ENCODE data around the gene OR8H2.
"Not testable (repeated sequence)": the region's sequence is repeated elsewhere in the genome, so short reads cannot be mapped to it uniquely, and the experiment has no call there.

Gene OR8H2, protein sequence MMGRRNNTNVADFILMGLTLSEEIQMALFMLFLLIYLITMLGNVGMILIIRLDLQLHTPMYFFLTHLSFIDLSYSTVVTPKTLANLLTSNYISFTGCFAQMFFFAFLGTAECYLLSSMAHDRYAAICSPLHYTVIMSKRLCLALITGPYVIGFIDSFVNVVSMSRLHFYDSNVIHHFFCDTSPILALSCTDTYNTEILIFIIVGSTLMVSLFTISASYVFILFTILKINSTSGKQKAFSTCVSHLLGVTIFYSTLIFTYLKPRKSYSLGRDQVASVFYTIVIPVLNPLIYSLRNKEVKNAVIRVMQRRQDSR

DNA sequence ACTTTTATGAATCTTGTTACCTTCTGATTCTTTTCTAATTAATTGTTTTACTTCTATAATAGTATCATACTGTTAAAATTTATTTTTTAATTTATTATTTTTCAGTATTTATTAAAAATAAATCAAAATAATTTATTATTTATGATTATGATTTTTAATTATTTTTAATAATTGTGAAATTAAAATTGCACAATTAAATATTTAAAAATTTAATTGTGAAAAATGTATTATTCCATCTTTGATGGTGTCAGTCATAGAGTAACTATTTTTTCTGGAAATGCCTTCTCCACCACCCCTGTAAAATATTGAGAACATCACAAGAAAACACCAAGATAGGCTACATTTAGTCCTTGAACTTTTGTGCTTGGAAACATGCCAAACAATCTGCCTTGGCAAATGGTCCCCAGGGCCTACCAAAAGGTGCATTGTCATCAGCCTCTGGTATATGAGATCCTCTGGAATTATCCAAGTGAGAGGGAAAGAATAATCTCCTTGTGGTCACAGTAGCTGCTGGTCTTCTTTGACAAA lies at the start of gene OR8H2:
Gene OR8H2, plus strand, starts transcription at position 478 of the 528 bp plus-strand sequence. CDS start 1,356 bp downstream, outside the sequence.
- H3K27ac Mint-ChIP-seq, result no peak within 1 kb of the TSS
- H3K4me1 Mint-ChIP-seq, result no peaks in the 10 kb centered on the region
- H3K27me3 Mint-ChIP-seq, result no peaks in the 10 kb centered on the region
- DNase-seq, result no peak
- H3K4me3 Mint-ChIP-seq, result no peak within 1 kb of the TSS
- CTCF ChIA-PET, result no interaction called here
- H3K9me3 Mint-ChIP-seq, result peaks cover 14% of the 10 kb centered on the region
- no peaks in the 10 kb centered on the region for H3K36me3 Mint-ChIP-seq

DNA sequence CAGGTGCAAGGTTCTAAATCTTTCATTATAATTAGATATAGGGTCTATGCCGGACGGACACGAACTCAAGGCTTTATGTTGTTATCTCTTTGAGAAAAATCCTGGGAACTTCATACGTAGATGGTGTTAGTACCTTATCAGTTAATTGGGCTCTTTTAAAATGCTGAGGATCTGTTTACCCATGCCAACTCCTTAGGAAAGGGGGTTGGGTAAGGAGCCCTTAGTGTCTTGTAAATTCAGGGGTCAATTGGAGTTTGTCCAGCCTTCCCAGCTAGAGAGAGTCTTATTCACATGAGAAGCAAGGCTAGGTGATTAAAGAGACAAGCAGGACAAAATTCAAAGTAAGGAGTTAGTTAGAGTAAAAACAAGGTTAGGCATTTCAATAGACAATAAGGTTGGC lies 47.1 kb upstream of the OR8H2 start:
- H3K4me1 Mint-ChIP-seq, H3K4me3 Mint-ChIP-seq, H3K27ac Mint-ChIP-seq, H3K27me3 Mint-ChIP-seq, H3K36me3 Mint-ChIP-seq, DNase-seq, CTCF ChIA-PET: not testable (repeated sequence)
- H3K9me3 Mint-ChIP-seq, result peaks cover 32% of the 10 kb centered on the region

DNA sequence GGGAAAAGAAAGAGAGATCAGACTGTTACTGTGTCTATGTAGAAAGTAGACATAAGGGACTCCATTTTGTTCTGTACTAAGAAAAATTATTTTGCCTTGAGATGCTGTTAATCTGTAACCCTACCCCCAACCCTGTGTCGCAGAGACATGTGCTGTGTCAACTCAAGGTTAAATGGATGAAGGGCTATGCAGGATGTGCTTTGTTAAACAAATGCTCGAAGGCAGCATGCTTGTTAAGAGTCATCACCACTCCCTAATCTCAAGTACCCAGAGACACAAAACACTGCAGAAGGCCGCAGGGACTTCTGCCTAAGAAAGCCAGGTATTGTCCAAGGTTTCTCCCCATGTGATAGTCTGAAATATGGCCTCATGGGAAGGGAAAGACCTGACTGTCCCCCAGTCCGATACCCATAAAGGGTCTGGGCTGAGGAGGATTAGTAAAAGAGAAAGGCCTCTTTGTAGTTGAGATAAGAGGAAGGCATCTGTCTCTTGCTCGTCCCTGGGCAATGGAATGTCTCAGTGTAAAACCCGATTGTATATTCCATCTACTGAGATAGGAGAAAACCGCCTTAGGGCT lies 45.7 kb upstream of the OR8H2 start:
- H3K4me1 Mint-ChIP-seq, H3K27me3 Mint-ChIP-seq, H3K4me3 Mint-ChIP-seq, H3K36me3 Mint-ChIP-seq, CTCF ChIA-PET, H3K27ac Mint-ChIP-seq, DNase-seq: not testable (repeated sequence)
- H3K9me3 Mint-ChIP-seq, result peaks cover 26% of the 10 kb centered on the region

DNA sequence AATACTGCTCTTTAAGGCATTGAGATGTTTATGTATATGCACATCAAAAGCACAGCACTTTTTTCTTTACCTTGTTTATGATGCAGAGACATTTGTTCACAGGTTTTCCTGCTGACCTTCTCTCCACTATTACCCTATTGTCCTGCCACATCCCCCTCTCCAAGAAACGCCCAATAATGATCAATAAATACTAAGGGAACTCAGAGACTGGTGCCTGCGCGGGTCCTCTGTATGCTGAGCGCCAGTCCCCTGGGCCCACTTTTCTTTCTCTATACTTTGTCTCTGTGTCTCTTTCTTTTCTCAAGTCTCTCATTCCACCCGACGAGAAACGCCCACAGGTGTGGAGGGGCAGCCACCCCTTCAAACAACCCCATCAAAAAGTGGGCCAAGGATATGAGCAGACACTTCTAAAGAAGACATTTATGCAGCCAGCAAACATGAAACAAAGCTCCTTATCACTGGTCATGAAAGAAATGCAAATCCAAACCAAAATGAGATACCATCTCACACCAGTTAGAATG lies 45.2 kb upstream of the OR8H2 start:
- H3K36me3 Mint-ChIP-seq, H3K27me3 Mint-ChIP-seq, H3K27ac Mint-ChIP-seq, CTCF ChIA-PET, H3K4me3 Mint-ChIP-seq, H3K4me1 Mint-ChIP-seq, DNase-seq: not testable (repeated sequence)
- peaks cover 26% of the 10 kb centered on the region for H3K9me3 Mint-ChIP-seq

DNA sequence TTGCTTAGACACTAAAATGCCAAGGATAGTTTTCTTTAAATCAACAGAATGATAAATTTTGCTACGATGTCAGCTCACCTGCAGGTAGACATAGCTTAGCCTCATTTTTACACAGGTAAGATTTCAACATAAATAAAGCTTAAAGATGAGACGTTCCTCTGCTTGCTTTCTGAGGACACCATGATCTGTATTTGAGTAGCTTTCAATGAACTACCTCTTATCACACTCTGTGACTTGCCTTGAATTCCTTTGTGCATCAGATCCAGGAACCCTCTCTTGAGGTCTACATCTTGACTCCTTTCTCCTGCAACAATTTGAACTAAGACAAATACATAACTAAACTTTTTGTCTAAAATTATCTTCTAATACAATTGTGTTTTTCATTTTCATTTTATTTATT lies 36.5 kb upstream of the OR8H2 start:
- Mint-ChIP-seq H3K36me3 (no peaks in the 10 kb centered on the region), H3K9me3 (peaks cover 10% of the 10 kb centered on the region), H3K27me3 (no peaks in the 10 kb centered on the region), H3K27ac (no peak overlapping the region), H3K4me1 (no peaks in the 10 kb centered on the region), H3K4me3 (no peak overlapping the region)
- no peak for DNase-seq
- CTCF ChIA-PET, result no interaction called here

DNA sequence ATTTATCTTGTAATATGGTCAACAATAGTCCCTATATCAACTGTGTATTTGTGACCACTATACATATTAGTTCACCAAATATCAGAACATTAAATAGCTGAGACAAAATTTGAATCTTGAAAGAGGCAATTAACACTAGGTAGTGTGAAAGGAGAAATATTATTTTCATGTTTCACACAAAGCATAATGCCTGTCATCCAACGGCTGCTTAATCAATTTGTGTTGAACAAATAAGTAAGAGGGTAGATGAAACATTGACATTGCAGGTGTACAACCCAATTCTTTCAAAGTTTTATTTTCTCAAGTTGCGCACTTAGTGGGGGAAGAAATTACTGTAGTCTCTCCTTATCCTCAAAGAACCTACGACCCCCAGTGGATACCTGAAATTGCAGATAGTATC lies 13.8 kb upstream of the OR8H2 start:
- Mint-ChIP-seq H3K4me1 (no peaks in the 10 kb centered on the region), H3K4me3 (no peak overlapping the region), H3K36me3 (no peaks in the 10 kb centered on the region), H3K9me3 (peaks cover 5% of the 10 kb centered on the region), H3K27me3 (no peaks in the 10 kb centered on the region), H3K27ac (no peak overlapping the region)
- no peak for DNase-seq
- CTCF ChIA-PET, result no interaction called here

DNA sequence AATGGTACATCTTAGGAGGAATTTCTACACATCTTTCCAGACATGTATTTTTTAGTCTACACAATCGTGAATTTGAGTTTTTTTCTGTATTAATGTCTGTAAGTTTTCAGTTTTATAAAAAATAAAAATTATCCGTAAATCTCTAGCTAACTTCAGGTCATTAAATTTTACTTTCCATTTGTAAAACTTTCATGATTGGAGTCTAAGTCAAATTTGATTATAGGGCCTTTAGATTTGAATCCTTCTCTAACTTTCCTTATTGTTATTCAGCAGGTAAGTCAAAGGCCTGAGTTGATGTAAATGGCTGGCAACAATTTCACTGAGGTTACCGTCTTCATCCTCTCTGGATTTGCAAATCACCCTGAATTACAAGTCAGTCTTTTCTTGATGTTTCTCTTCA lies 10.5 kb upstream of the OR8H2 start, which contains the start of gene OR8I2:
Gene OR8I2, plus strand, starts transcription at position 301 of the 400 bp plus-strand sequence. Its CDS starts 0 bp downstream, at position 301.
- DNase-seq, result no peak
- H3K36me3 Mint-ChIP-seq, result no peaks in the 10 kb centered on the region
- no peaks in the 10 kb centered on the region for H3K27me3 Mint-ChIP-seq
- peaks cover 11% of the 10 kb centered on the region for H3K9me3 Mint-ChIP-seq
- H3K27ac Mint-ChIP-seq, result no peak within 1 kb of the TSS
- CTCF ChIA-PET, result no interaction called here
- H3K4me3 Mint-ChIP-seq, result no peak within 1 kb of the TSS
- no peaks in the 10 kb centered on the region for H3K4me1 Mint-ChIP-seq

DNA sequence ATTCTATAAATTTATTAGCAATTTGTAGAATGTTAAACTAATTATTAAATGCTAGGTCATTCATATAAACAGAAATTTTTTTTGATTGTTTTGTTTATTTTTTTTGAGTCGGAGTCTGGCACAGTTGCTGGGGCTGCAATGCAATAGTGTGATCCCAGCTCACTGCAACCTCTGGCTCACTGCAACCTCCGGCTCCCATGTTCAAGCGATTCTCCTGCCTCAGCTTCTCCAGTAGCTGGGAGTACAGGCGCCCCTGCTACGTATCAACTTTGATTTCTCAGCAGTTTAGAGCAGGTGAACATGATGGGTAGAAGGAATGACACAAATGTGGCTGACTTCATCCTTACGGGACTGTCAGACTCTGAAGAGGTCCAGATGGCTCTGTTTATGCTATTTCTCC lies 18.6 kb downstream of the OR8H2 start, which contains the start of gene OR8H3:
Gene OR8H3, plus strand, starts transcription at position 301 of the 400 bp plus-strand sequence. Its CDS starts 0 bp downstream, at position 301.
- H3K4me3 Mint-ChIP-seq, result no peak within 1 kb of the TSS
- H3K4me1 Mint-ChIP-seq, result no peaks in the 10 kb centered on the region
- H3K36me3 Mint-ChIP-seq, result no peaks in the 10 kb centered on the region
- H3K27me3 Mint-ChIP-seq, result no peaks in the 10 kb centered on the region
- CTCF ChIA-PET, result no interaction called here
- H3K27ac Mint-ChIP-seq, result no peak within 1 kb of the TSS
- no peak for DNase-seq
- H3K9me3 Mint-ChIP-seq, result peaks cover 14% of the 10 kb centered on the region

DNA sequence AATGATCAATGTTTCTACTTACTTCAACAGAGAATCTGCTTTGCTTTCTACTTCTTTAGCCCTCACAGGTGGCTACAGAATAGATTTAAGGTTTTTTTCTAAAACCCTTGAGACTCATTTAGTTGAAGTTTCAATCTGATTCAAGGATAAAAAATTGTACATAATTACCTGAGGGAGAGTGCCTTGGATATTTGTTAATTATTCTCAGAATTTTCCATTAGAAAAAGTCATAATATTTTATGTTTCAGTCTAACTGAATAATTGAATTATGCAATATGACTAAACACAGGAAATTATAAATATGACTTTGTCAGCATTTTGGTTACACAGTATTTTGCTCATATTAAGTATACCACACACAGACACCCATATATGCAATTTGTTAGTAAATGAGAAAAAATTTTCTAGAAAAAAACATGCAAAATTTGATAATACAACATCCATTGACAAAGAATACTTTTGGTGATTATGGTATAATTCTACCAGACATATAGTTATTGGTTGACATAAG lies 36.7 kb downstream of the OR8H2 start, which contains the start of gene OR8J3:
Gene OR8J3, minus strand, starts transcription at position 51 of the 511 bp plus-strand sequence. CDS start 2,483 bp downstream, outside the sequence.
- Mint-ChIP-seq H3K4me1 (no peaks in the 10 kb centered on the region), H3K27me3 (no peaks in the 10 kb centered on the region), H3K27ac (no peak within 1 kb of the TSS), H3K36me3 (no peaks in the 10 kb centered on the region), H3K9me3 (peaks cover 21% of the 10 kb centered on the region), H3K4me3 (no peak within 1 kb of the TSS)
- no peak for DNase-seq
- CTCF ChIA-PET, result no interaction called here

DNA sequence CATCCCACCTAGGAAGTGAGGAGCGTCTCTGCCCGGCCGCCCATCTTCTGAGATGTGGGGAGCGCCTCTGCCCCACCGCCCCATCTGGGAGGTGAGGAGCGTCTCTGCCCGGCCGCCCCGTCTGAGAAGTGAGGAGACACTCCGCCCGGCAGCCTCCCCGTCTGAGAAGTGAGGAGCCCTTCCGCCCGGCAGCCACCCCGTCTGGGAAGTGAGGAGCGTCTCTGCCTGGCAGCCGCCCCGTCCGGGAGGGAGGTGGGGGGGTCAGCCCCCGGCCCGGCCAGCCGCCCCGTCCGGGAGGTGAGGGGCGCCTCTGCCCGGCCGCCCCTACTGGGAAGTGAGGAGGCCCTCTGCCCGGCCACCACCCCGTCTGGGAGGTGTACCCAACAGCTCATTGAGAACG lies 40.2 kb downstream of the OR8H2 start:
- H3K4me1 Mint-ChIP-seq, CTCF ChIA-PET, H3K27ac Mint-ChIP-seq, DNase-seq, H3K36me3 Mint-ChIP-seq, H3K4me3 Mint-ChIP-seq, H3K27me3 Mint-ChIP-seq: not testable (repeated sequence)
- peaks cover 13% of the 10 kb centered on the region for H3K9me3 Mint-ChIP-seq

DNA sequence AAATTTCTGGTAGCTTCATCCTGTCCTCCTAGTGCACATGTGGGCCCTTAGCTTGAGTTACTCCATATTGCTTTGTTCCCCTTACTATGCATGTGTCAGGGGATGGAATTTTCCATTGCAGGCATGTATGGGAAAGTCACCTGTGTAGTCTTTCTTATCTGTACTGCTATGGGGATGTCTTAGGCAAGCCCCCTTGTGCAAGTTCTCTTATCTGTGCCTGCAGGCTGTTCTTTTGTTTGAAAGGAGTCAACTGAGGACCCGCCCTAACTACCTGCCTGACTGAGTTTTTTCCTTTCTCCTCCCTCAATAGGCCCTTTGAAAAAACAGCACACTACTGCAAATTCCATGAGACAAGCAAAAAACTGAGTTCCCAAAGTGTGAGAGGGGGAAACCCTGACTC lies 47.9 kb downstream of the OR8H2 start:
- H3K4me3 Mint-ChIP-seq, result no peak overlapping the region
- no peaks in the 10 kb centered on the region for H3K27me3 Mint-ChIP-seq
- DNase-seq, result no peak
- no peaks in the 10 kb centered on the region for H3K36me3 Mint-ChIP-seq
- H3K4me1 Mint-ChIP-seq, result no peaks in the 10 kb centered on the region
- H3K27ac Mint-ChIP-seq, result no peak overlapping the region
- CTCF ChIA-PET, result no interaction called here
- peaks cover 28% of the 10 kb centered on the region for H3K9me3 Mint-ChIP-seq

DNA sequence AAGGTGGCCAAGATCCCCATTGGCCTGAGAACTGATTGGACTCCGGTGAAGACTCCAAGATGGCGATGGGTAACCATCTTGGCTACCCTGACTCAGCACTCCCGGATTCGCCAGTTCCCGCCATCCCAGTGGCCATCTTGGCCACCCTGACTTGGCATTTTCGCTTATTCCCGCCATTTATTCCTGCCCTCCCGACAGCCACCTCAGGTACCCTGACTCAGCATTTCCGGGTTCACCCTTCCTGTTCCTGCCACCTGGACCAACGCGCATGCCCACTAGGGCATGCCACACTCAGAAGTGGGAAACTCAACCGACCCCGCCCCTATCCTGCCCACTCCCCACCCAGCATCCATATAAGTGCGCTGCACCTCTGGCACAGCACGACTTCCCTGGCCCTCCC lies 48.8 kb downstream of the OR8H2 start:
- Mint-ChIP-seq H3K9me3 (peaks cover 36% of the 10 kb centered on the region), H3K27me3 (no peaks in the 10 kb centered on the region), H3K36me3 (no peaks in the 10 kb centered on the region), H3K27ac (no peak overlapping the region), H3K4me3 (no peak overlapping the region), H3K4me1 (no peaks in the 10 kb centered on the region)
- CTCF ChIA-PET, result no interaction called here
- DNase-seq, result no peak

Data from activated naive CD4-positive, alpha-beta T cell treated with anti-CD3 and anti-CD28 coated beads, Interleukin-2, amount 10 ng/mL, durations not matched to agents 7 days and 5 days (primary cell).